Osteoblast (primary cell): ENCODE results near the gene POLR2L. TPM values are rescaled to one million over a fixed set of nuclear protein-coding genes. Genes with fewer than 3 reads are reported as not detected.

Experiments
- DNase-seq: peaks from one replicate; pipeline ENCODE4 v3.0.0; 2011; ENCODE audit warnings: low spot score, mixed read lengths; ENCODE audit not compliant: insufficient read length; ENCODE audit errors: missing footprints
- H2AFZ ChIP-seq: 2 replicates; pipeline ENCODE4 v1.6.0; 2011; ENCODE audit warnings: mild to moderate bottlenecking, low read length
- H3K27ac ChIP-seq: 2 replicates; pipeline ENCODE4 v1.5.1; 2011; ENCODE audit warnings: mild to moderate bottlenecking, low read depth, low read length, moderate library complexity
- H3K27me3 ChIP-seq: 2 replicates; pipeline ENCODE4 v1.6.0; 2012; ENCODE audit warnings: mild to moderate bottlenecking, control low read depth, inconsistent platforms, low read length, moderate library complexity; ENCODE audit not compliant: insufficient read depth
- H3K36me3 ChIP-seq: 2 replicates; pipeline ENCODE4 v1.5.1; 2011; ENCODE audit warnings: mild to moderate bottlenecking, low read length, control low read depth, moderate library complexity; ENCODE audit not compliant: insufficient read depth
- H3K4me1 ChIP-seq: 2 replicates; pipeline ENCODE4 v1.5.1; 2011; ENCODE audit warnings: mild to moderate bottlenecking, low read length, control low read depth, moderate library complexity; ENCODE audit not compliant: insufficient read depth
- H3K4me2 ChIP-seq: 2 replicates; pipeline ENCODE4 v1.6.0; 2011; ENCODE audit warnings: mild to moderate bottlenecking, low read length; ENCODE audit not compliant: insufficient read depth
- H3K4me3 ChIP-seq: fragments of 200-600 bp; sonication (generic); 3 replicates; pipeline ENCODE4 v1.5.1; 2012; ENCODE audit warnings: mild to moderate bottlenecking, low read length, inconsistent platforms; ENCODE audit not compliant: insufficient read depth
- H3K79me2 ChIP-seq: 2 replicates; pipeline ENCODE4 v1.6.0; 2012; ENCODE audit warnings: mild to moderate bottlenecking, low read length, control low read depth, inconsistent platforms; ENCODE audit not compliant: insufficient read depth
- H3K9me3 ChIP-seq: 2 replicates; pipeline ENCODE4 v1.5.1; 2011; ENCODE audit warnings: low read depth, low read length, control low read depth
- H4K20me1 ChIP-seq: 2 replicates; pipeline ENCODE4 v1.6.0; 2012; ENCODE audit warnings: mild to moderate bottlenecking, low read length, control low read depth; ENCODE audit not compliant: insufficient read depth
- total RNA-seq: library from RNA; depleted of rRNA; stranded (reverse); fragments of >200 nt; gene quantifications from 2 replicates; pipeline ENCODE4 v1.2.3, GENCODE V29; 2012
- TF ChIP-seq, protein P1 (sequence below): IDR thresholded peaks from 2 replicates; pipeline ENCODE4 v1.5.1; 2011; ENCODE audit warnings: mild to moderate bottlenecking, low read depth, low read length, moderate library complexity; ENCODE audit errors: extremely low read depth

POLR2L gene
- total RNA-seq, 1 donor: 60.8 TPM

- Histone ChIP-seq H3K4me1 (peaks cover 17% of the 10 kb centered on the region), H4K20me1 (no peaks in the 10 kb centered on the region), H3K9me3 (no peaks in the 10 kb centered on the region), H3K79me2 (peaks cover 14% of the 10 kb centered on the region), H3K27me3 (no peaks in the 10 kb centered on the region), H3K27ac (no peak overlapping the region), H3K4me2 (no peak overlapping the region), H3K36me3 (peaks cover 23% of the 10 kb centered on the region), H2AFZ (no peak overlapping the region), H3K4me3 (no peak overlapping the region)
- no peak for DNase-seq
- TF ChIP-seq, protein P1, sequence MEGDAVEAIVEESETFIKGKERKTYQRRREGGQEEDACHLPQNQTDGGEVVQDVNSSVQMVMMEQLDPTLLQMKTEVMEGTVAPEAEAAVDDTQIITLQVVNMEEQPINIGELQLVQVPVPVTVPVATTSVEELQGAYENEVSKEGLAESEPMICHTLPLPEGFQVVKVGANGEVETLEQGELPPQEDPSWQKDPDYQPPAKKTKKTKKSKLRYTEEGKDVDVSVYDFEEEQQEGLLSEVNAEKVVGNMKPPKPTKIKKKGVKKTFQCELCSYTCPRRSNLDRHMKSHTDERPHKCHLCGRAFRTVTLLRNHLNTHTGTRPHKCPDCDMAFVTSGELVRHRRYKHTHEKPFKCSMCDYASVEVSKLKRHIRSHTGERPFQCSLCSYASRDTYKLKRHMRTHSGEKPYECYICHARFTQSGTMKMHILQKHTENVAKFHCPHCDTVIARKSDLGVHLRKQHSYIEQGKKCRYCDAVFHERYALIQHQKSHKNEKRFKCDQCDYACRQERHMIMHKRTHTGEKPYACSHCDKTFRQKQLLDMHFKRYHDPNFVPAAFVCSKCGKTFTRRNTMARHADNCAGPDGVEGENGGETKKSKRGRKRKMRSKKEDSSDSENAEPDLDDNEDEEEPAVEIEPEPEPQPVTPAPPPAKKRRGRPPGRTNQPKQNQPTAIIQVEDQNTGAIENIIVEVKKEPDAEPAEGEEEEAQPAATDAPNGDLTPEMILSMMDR: no peak
Observed at GRCh38 chr11:802693-803466, 39.4 kb downstream of the POLR2L start.

- TF ChIP-seq, protein P1: no peak
- Histone ChIP-seq H3K36me3 (peaks cover 23% of the 10 kb centered on the region), H3K4me3 (no peak overlapping the region), H3K9me3 (no peaks in the 10 kb centered on the region), H3K79me2 (peaks cover 14% of the 10 kb centered on the region), H3K4me2 (no peak overlapping the region), H3K4me1 (peaks cover 17% of the 10 kb centered on the region), H4K20me1 (no peaks in the 10 kb centered on the region), H3K27me3 (no peaks in the 10 kb centered on the region), H2AFZ (no peak overlapping the region), H3K27ac (no peak overlapping the region)
- DNase-seq: no peak
Observed at GRCh38 chr11:802018-802617, 40.2 kb downstream of the POLR2L start.

DNA sequence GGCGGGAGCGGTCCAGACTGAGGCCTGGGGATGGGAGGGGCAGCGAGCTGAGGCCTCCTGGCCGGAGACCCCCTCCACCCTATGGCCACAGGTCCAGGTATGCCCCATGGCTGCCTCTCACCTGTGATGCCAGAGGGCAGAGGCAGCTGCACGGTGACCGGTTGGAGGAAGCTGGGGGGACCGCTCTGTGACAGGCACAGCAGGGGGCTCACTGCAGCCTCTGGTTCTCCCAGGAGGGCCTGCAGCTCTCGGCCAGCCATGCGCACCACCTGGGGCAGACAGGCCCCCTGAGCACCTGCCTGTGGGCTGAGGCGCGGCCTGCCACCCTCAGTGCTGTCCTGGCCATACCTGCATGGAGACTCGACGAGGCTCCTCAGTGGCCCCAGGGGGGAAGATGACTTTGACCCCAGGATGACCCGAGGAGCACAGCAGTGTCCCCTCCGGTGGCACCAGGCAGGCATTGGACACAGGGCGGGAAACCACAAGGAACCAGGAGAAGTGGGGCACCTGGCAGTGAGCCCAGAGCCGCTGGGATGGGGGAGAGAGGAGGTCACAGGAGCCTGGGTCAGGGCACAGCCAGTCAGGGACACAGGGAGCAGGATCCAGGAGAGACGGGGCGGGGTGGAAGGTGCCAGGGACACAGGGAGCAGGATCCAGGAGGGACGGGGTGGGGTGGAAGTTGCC is 41.1 kb downstream of the POLR2L start:
- peaks cover 2% of the 10 kb centered on the region for H4K20me1 ChIP-seq
- no peak overlapping the region for H3K4me2 ChIP-seq
- H3K9me3 ChIP-seq: no peaks in the 10 kb centered on the region
- no peak overlapping the region for H3K27ac ChIP-seq
- DNase-seq: no peak
- peaks cover 14% of the 10 kb centered on the region for H3K79me2 ChIP-seq
- H3K36me3 ChIP-seq: peaks cover 23% of the 10 kb centered on the region
- no peak overlapping the region for H3K4me3 ChIP-seq
- TF ChIP-seq, protein P1: no peak
- H3K4me1 ChIP-seq: peaks cover 26% of the 10 kb centered on the region
- no peaks in the 10 kb centered on the region for H3K27me3 ChIP-seq
- no peak overlapping the region for H2AFZ ChIP-seq

DNA sequence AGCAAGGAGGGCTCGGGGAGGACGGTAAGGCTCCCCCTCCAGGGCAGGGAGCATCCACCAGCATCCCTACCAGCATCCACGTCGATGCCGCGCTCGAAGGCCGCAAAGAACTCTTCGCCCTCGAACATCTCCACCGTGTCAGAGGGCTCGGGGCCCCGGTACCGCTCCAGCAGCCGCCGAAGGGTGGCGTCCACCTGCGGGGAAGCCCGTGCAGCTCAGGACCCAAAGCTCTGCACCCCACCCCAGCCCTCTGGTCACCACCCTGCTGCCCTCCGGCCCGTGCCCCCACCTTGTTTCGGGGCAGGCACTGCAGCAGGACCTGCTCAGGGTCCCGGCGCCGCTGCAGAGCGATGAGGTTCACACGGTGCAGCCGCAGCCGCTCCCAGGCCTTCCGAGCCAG is 41.9 kb downstream of the POLR2L start:
- Histone ChIP-seq H3K27me3 (no peaks in the 10 kb centered on the region), H3K36me3 (peaks cover 23% of the 10 kb centered on the region), H3K4me2 (no peak overlapping the region), H4K20me1 (peaks cover 2% of the 10 kb centered on the region), H2AFZ (no peak overlapping the region), H3K79me2 (peaks cover 18% of the 10 kb centered on the region), H3K27ac (no peak overlapping the region), H3K9me3 (no peaks in the 10 kb centered on the region), H3K4me3 (no peak overlapping the region), H3K4me1 (peaks cover 30% of the 10 kb centered on the region)
- DNase-seq: no peak
- TF ChIP-seq, protein P1: no peak
